Astrocyte of the spinal cord (primary cell): Measurements from ENCODE around the gene PTGR2.
"Not testable (repeated sequence)": the region's sequence is repeated elsewhere in the genome, so short reads cannot be mapped to it uniquely, and the experiment has no call there.

Experiments
- DNase-seq: peaks from one replicate; pipeline ENCODE4 v3.0.0; 2011; ENCODE audit warnings: low read depth, low spot score
- H3K4me3 ChIP-seq: 2 replicates; pipeline ENCODE4 v1.5.1; 2011; ENCODE audit warnings: low read depth, mild to moderate bottlenecking, low read length, moderate library complexity
- in situ Hi-C: cut with HindIII; loops from 2 replicates; pipeline ENCODE4 v1.10.0; 2017; ENCODE audit warnings: low sequenced_read_pairs
- TF ChIP-seq, protein P1 (sequence below): IDR thresholded peaks from 2 replicates; pipeline ENCODE4 v1.5.1; 2012; ENCODE audit warnings: low read depth, mild to moderate bottlenecking, low read length, inconsistent platforms

The PTGR2 gene

DNA sequence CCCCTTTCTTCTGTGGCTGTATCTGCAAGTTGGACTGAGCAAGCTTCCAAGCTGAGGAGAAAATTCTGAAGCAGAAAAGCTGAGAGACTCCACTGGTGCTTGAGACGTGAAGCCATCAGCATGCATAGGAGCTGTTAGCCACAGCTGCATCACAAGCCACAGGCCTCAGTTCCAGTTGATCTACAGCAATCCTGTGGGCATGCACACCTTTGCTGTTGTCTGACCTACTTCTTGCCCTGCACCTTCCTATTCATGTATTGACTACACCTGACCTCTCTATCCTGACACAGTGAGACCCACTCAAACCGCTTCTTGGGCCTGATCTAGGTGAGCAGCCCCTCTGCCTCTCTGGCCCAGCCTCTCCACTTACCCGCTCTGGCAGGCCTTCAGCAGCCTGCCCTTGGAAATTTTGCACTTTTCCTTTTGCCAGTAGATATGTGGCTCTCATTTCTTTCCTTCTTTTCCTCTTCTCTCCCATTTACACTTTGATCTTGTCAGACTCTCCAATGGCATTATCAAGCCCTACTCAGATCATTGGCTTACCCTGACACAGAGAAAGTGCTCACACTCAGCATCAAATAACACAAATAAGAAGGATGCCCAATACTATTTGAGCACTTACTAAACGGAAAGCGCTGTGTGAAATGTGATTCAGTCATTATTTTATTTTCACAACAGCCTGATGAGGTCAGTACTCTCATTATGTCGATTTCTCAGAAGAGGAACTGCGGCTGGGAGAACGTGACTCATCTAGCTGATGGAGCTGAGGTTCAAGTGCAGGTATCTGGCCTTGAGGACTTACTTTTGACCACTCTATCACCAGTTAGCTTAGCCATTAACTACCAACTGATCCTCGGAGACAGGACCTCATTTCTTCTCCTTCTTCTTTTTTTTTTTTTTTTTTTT lies 21.9 kb upstream of the PTGR2 start:
- no peak overlapping the region for H3K4me3 ChIP-seq
- DNase-seq: peak; percentile 92
- in situ Hi-C loops: no loop called here
- TF ChIP-seq, protein P1, sequence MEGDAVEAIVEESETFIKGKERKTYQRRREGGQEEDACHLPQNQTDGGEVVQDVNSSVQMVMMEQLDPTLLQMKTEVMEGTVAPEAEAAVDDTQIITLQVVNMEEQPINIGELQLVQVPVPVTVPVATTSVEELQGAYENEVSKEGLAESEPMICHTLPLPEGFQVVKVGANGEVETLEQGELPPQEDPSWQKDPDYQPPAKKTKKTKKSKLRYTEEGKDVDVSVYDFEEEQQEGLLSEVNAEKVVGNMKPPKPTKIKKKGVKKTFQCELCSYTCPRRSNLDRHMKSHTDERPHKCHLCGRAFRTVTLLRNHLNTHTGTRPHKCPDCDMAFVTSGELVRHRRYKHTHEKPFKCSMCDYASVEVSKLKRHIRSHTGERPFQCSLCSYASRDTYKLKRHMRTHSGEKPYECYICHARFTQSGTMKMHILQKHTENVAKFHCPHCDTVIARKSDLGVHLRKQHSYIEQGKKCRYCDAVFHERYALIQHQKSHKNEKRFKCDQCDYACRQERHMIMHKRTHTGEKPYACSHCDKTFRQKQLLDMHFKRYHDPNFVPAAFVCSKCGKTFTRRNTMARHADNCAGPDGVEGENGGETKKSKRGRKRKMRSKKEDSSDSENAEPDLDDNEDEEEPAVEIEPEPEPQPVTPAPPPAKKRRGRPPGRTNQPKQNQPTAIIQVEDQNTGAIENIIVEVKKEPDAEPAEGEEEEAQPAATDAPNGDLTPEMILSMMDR: no peak

DNA sequence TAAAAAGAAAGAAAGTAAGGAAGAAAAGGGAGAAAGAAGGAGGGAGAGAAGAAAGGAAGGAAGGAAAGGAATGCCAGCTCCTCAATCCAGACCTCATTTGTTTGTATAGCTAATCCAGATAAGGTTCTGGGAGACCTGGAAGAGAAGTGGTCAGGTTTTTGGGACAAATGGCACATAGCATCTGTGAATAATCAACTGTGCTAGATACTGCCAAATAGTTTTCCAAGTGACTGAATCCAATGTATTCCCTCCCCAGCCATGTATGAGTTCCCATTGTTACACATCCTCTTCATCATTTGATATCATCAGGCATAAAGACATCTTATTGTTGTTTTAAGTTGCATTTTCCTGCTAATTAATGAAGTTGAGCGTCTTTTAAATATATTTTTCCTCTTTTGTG lies 18.6 kb upstream of the PTGR2 start:
- in situ Hi-C loops: no loop called here
- H3K4me3 ChIP-seq: no peak overlapping the region
- TF ChIP-seq, protein P1: no peak
- peak; percentile 77 for DNase-seq

DNA sequence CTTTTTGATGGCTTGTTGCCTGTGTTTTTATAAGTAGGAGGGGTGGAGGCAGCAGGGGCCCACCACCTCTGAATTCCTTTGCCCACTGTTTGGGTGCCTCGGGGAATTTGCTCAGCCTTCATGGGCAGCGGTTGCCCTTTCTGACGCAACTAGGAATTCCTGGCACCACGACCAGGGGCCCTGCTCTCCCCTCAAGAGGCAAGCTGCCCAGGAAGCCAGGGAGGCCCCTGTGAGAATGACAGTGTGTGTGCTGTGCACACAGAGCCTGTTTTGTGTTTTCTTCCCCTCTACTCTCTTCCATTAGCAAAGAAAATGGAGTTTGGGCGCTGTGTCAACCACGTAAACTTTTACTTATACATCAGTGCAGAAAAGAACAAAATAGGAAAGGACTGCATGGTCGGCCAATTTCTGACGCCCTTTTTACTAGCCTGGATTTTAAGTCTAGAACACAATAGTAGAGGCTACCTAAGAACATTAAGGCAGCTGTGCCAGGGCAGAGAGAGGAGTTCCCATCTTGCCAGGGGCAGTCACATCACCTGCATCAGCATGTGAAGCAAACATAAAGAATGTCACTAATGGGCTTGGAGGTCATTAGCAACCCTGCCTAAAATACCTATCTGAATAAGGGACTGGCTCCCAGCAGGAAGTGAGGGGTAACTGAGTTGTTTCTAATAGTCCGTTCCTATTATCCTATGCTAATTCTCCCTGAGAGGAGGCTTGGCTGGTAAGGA lies 17.9 kb upstream of the PTGR2 start:
- no peak overlapping the region for H3K4me3 ChIP-seq
- TF ChIP-seq, protein P1: no peak
- in situ Hi-C loops: no loop called here
- DNase-seq: peak; percentile 84

DNA sequence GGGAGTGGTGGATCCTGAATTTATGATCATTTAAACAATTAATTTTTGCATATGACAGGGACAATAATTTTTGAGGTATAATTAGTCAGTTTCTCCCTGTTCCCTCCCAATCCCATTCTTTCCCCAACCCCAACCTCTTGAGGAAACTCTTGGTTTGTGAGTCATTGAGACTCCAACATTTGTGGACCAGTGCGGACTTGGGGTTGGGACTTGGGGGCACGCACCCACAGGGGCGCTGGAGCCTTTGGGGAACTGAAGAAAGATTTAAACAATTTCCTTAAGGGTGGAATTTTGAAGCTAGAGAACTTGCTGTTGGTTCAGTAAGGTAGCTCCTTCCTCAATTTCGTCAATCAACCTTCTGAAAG lies 17.4 kb upstream of the PTGR2 start:
- H3K4me3 ChIP-seq: no peak overlapping the region
- in situ Hi-C loops: no loop called here
- no peak for DNase-seq
- TF ChIP-seq, protein P1: no peak

DNA sequence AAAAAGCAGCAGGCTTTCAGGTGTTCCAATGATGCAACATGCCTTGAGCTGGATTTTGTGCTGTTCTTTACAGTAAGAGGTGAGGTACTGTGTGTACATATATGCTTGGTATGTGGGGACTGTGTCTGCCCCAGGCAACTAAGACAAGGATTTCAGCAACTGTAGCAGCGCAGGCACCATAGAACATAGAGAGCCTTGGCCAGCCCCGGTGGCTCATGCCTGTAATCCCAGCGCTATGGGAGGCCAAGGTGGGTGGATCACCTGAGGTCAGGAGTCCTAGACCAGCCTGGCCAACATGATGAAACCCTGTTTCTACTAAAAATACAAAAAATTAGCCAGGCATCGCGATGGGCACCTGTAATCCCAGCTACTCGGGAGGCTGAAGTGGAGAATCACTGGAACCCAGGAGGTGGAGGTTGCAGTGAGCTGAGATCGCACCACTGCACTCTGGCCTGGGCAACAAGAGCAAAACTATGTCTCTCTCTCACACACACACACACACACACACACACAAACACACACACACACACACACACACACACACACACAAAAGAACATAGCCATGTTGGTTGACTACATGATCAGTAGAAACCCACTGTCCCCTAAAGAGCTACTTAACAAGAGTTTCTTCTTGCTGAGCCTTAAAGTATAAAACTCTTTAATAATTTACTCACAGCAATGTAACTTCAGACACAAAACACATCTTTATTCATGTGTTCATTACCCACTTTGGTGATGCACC lies 13.2 kb upstream of the PTGR2 start:
- H3K4me3 ChIP-seq, in situ Hi-C loops, DNase-seq: not testable (repeated sequence)

DNA sequence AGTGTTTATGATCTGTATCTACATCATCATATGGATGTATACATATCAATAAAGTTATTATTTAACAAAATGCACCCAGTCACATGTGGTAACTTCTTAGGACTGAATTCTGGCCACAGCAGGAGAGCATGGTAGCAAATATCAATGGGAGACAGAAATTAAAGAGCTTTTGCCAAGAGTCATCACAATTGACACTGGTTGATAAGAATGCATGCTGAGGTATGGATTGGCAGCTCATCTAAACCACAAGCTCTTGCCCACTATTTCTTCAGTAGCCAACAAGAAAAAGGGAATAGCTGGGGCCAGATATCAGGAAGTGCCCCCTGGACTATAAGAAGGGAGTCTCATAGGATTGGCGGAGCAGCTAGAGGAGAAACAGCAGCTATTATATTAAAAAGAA lies 9.4 kb upstream of the PTGR2 start:
- H3K4me3 ChIP-seq: no peak overlapping the region
- TF ChIP-seq, protein P1: no peak
- DNase-seq: no peak
- in situ Hi-C loops: no loop called here
